Brain pericyte (primary cell): ENCODE measurements around the gene SYNDIG1L.

Experiments
- DNase-seq: peaks from one replicate; pipeline ENCODE4 v3.0.0-alpha.2; 2012; ENCODE audit warnings: low read depth, low spot score

Gene SYNDIG1L

DNA sequence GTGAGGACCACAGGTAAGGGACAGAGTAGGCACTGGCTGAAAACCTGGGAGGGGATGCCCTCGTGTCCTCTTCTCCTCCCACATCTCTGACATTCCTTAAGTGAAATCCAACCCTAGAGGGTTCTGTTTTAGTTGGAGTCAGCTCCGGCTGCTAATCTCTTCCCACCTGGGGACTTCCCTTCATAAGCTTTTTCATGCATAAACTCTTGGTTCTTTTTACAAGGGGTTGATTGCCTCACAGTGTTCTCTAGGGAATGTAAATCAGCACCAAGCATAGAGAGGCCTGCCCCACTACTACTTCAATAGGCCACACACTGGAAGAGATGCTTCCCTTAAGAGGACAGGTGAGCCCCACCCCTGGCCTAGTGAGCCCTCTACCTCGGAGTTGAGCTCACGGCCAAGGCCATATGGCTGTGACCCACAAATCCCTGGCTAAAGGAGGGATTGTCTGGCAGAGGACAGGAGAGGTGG lies 3.2 kb upstream of the SYNDIG1L start:
- DNase-seq: no peak

DNA sequence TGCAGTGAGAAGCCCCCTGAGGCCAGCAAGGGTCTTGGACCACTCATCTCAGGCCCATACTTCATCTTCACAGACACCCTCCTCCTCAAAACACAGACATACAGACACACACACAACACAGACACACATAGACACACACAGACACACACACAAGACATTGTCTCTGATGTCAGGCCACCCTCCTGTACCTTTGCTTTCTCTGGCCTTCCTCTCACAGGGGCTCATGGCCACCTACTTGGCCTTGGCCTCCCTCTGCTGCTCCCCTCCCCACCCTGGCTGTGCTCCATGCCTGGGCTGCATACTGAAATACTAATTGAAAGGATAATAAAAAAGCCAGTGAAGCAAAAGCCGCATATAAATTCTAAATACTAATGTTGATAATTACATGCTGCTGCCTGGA lies 1.6 kb upstream of the SYNDIG1L start:
- no peak for DNase-seq

DNA sequence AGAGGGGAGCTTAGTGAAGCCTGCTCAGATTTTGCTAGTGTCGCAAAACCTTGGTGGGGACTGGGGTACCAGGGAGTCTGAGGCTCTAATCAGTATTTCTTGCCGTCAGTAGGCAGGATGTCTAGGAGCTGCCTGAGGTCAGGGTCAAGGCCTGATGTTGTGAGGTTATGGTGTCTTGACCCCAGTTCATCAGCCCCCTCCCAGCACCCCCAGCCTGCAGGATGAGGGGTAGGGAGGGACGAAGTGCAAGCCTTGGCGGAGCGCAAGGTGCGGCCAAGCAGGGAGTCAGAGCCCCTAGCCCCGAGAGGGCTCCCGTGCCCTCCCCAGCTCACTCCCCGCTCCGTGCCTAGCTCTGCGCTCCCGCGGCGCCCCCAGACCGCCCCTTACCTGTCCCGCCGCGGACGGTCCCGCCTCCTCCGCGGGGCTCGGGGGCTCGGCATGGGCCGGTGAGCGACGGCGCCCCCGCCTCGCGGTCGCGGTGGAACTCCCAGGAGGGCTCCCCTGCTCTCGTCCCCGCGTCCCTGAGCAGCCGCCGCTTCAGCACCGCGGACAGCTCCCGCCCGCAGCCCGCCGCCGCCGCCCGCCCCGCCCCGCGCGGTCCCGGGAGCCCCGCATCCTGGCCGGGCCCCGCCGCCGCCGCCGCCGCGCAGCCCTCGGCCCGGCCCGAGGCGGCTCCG lies 347 bp downstream of the SYNDIG1L start:
- DNase-seq: no peak

DNA sequence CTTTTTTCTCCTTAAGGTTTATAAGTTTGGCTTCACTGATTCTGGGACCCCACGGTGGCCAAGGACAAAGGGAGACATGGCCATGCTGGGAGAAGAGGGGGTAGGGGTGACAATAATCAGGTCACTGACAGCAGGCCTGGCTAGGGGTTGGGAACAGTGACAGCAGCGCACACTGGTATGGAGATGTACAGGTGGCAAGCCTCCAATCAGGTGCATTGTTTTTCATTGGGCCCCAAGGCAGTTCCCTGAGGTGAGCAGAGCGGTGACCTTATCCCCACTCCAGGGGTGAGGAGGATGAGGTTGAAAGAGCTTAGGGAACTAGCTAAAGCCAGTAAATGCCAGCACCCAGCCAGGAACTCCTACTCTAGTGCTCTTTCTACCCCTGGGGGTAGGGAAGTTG lies 1.4 kb downstream of the SYNDIG1L start:
- no peak for DNase-seq

DNA sequence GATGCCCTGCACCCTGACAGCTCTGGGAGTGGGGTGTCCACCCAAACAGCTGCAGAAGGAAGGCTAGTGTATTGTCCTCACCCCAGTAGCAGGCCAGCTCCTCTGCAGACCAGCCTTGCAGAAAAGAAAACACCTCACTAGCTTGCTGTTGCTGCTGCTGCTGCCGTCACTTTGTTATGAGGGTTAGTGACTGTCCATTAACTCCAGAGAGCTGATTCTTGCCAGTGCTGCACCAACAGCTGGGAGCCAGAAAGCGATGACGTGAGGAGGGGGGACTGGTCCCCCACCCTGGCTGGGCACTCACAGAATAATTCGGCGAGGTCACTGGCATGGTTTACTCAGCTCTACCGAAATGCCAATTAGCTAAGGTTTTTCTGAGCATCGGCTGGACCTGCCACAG lies 2.8 kb downstream of the SYNDIG1L start:
- DNase-seq: no peak

DNA sequence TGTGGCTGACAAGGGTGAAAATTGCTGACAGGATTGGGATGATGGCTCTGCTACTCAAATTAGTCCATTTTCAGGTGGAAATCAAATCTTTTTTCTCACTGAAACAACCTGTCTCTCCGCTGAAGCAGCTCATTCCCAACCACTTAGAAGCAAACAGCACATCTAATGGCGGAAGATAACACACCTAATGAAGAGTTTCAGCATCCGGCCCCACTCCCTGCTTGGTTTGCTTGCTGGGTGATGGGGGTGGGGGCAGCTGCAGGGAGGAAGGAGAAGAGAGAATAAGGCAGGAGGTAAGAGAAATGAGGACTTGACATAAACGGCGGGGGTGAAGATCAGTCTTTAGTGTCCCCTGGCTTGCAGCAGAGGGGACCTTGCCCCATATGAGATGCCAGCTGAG lies 4.0 kb downstream of the SYNDIG1L start:
- DNase-seq: no peak

DNA sequence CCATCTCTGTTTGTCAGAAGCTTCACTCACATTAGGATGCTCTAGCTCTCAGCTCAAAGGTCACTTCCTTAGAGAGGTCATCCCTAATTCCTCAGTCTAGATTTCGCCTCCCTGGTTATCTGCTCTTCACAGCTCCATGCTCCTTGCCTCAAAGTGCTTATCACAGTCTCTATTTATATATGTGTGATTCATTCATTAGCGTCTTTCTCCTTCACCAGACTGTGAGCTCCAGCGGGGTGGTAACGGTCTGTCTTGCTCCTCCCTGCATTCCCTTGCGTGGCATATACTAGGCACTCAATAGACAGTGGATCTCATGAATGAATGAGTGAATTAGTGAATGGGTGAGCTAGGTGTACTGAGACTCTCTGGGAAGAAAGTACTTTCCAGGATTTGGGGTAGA lies 6.9 kb downstream of the SYNDIG1L start:
- DNase-seq: no peak

DNA sequence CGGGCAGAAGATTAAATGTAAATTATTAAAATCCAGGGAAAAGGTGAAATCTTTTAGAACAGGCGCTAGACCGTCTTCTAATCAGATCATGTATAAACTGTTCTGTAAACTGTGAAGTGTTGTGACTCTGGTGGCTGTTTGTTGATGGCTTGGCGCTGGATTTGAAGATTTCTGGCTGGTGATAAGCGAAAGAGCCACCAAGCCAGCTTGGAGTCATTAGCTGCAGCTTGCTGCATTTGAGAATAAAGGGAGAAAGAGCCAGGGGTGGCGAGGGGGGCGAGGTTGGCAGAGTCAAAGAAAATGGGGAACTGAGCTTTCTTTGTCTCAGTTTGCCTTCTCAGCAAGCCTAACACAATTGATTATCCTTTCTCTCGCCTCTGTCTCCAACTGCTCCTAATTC lies 8.0 kb downstream of the SYNDIG1L start:
- DNase-seq: no peak

DNA sequence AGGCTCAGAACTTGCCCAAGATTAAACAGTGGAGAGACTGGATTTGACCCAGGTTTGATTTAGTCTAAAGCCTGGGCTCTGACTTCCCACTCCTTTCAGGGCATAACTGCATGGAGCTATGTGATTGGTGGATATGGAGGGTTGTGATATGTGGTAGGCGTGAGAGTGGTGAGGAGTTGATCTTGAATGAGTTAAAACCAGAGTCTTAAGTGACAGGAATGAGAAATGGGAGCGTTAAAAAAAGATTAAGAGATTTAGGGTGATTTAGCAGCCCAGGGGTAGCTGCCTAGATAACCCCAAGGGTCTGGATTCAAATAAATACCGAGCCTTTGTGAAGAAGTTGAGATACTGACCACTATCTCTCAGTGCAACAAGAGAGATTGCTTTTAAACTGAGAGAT lies 8.4 kb downstream of the SYNDIG1L start:
- no peak for DNase-seq

DNA sequence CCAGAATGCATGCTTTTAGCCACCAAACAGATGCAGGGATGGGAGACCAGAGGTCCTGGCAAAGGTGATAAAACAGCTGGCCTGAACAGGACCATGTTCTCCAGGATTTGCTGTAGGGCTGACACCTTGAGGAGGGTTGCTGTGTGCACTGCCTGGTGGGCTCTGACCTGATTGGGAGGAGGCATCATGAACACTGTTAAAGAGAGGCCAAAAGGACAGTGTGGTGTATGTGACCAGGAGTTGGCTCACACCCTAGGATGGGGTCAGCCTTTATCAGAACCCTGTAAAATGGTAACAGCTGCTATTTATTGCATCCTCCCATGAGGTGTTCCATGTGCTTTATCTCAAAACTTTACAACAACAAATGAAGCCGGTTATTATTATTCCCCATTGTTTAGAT lies 8.8 kb downstream of the SYNDIG1L start:
- no peak for DNase-seq

DNA sequence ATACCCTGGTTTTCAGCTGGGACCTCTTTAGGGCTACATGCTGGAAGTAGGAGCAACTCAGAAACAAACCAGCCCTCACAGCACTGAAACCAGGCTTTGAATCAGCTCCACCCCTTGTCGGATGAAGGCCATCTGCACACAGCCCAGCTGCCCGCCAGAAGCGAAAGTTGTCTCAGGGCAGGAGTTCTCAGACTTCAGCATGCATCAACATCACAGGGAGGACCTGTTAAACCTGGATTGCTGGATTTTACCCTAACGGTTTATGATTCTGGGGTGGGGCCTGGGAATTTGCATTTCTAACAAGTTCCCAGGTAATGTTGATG lies 10.9 kb downstream of the SYNDIG1L start:
- DNase-seq: no peak

DNA sequence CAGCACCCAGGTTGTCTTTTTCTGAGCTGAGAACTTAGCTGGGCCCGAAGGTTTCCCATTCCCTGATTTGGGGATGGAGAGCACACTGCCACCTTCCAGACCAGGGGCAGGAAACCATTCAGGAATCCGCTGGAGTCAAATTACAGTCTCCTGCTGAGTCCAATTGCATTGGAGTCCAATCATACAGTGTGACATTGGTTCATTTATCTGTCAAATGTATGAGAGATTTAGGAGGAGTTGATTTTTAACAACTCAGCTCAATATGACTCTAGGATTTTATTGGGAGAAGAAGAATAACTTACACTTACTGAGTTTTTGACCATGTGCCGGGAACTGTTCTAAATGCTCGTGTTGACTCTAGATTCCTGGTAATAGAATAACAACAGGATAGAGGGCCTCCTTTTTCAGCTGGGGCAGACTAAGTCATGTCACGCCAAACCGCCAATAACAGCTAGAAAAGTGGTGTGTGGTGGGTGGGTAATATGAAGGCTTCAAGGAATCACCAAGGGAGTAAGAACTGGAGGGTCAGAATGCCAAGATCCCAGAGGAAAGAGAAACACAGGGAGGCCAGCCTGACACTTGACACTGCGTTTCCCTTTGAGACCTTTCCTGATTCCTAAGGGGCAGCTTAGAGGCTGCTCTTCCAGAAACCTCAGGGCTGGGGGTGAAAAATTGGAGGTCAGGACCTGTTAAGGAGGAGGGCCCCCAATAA lies 11.5 kb downstream of the SYNDIG1L start:
- DNase-seq: no peak

DNA sequence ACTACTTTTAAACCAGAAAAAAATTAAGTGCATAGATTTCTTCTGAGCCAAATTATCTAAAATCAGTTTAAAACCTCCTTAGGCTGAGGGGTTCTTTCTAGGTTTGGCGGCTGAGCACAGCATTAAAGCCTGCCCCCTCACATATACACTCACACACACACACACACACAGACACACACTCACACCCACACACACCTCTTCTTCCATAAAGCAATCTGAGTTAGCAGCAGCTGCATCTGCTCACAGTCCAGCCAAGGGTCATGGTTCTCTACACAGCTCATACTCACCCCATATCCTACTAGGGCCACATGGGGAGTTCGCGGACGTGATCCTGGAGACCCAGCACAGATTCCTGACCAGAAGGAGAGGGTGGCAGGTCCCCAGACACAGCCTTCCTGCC lies 12.4 kb downstream of the SYNDIG1L start:
- no peak for DNase-seq

DNA sequence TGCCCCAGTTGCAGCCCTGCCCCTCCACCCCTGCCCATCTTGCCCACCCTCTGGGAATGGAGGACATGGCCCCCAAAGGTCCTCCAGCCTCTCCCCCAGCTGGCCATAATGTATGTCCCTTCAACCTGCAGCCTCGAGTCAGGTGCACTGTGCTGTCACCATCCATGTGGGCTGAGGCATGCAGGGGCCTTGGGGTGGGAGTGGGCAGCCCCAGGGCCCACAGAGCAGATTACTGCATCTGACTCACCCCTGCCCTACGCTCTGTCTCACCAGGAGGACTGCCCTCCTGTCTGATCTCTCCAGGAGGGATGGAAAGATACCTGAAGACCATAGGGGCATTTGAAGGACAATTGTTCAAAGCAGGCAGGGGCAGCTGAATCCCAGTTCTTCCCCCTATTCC lies 13.3 kb downstream of the SYNDIG1L start:
- DNase-seq: no peak

DNA sequence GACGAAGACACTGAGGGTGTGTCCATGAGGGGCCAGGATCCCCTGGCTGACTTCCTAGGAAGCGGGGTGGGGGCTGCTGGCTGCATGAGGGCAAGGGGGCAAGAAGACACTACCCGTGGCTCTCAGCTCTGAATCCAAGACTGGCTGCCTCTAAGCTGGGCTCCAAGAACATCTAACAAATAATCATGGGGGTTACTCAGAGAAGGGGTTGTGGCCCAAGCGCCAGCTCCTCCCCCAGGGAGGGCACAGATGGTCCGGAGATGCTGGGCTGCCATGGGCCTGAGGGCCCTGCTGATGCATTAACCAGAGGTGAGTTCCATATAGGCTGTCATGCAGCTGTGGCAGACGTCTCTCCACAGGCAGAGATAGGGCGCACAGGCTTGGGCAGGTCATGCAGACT lies 14.3 kb downstream of the SYNDIG1L start:
- no peak for DNase-seq

DNA sequence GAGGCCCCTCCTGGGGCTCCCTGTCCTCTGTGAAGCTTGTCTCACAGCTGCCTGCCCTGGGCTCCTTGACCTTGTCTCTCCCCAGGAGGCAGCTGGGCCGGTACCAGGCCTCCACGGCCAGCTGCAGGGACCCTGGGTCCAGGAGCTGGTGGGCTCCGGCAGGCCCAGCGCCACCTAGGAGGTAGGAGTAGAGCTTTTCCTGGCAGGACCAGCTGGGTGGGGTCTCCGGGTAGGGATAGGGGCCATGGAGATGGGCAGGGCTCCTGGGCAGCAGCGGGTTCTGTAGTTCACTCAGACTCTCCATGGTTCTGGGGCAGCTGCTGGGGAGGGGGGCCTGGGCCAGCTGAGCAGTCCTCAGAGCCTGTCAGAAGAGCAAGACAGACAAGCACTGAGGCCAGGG lies 16.6 kb downstream of the SYNDIG1L start:
- no peak for DNase-seq

DNA sequence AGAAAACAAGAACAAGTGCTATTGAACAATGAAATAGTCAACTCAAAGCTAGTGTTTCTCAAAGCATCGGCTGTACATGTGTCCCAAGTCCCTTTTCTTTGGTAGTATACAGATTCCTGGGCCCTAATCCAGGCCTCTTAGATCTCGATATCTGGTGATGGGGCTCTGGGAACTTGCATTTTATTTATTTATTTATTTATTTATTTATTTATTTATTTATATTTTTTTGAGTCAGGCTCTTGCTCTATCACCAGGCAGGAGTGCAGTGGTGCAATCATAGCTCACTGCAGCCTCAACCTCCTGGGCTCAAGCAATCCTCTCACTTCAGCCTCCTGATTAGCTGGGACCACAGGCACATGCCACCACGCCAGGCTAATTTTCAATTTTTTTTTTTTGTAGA lies 17.1 kb downstream of the SYNDIG1L start:
- no peak for DNase-seq

DNA sequence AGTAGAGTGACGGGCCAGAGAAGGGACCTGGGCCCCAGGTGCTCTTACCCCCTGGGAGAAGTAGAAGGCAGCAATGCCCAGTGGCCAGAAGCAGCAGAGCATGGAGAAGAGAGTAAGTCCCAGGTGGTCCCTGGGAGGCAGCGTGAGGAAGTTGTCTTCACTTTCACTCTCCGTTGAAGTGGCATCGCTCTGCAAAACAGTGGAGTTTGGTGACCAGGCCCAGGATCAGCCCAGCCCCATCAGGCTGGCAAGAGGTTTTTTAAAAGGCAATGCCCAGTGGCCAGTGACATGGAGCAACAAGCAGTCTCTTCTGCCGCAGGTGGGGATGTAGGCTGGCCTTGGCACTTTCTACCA lies 18.2 kb downstream of the SYNDIG1L start:
- DNase-seq: no peak

DNA sequence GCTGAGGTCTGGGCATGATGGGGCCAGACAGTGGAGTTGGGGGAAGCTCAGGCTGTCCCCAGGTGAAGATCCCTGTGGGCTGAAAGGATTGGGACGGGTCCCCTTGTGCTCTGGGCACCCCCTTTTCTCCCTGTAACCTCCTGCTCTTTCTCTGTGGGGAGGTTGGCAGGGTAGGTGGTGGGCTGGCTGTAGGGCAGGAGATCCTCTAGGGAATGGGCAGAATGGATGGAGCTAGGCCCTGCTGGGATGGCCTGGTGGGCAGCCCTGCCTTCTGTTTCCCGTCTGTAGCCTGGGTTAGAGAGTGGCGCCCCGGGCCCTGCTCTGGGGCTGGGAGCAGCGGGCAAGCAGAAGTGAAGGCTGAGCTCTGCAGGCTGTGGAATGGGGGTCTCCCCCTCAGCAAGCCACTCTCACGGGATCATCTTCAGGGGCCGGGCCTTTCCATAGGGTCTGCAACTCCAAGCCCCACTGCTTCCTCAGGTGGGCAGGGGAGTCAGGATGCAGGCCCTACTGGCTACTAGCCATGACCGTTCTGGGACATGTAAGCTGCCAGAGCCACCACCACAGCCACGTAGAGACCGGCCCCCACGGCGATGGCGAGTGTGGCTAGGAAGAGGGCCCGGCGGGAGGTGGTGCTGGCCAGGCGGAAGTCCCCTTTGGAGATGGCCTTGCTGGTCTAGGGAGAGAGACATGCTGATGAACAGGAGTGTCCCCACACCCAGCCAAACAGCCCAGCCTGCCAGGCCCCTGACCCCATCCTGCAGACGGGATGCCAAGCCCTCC lies 18.8 kb downstream of the SYNDIG1L start:
- DNase-seq: no peak

DNA sequence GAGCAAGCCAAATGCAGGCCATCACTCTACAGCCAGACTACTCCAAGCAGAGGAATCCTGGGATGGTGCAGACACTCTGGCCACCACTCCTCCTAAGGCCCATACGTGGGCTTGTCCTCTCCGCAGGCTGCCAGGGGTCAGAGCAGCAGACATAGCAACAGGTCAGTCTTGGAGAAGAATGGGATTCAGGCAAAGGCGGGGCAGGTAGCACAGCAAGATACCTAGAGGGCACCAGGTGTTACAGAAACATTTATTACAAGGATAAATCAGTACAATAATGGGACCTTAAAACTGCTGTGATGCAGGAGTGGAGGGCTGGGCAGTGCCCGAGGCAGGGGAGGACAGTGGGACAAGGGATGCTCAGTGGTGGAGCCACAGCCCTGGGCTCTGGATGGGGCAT lies 20.3 kb downstream of the SYNDIG1L start:
- no peak for DNase-seq

DNA sequence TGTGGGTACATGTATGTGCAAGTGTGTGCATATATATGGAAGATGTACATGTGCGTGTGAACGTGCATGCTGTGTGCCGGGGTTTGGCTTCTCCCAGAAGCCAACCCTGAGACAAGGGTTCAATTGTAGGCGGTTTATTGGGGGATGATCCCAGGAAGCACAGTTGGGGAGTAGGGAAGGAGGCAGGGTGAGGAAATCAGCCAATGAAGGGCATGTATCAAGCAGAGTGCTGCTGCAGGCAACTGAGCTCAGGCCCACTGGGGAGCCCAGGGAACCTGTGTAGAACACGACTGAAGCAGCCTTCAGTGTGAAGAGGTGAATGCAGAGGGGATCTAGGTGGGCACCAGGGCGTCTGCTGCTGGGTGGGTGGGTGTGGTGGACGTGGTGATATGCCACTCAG lies 21.6 kb downstream of the SYNDIG1L start:
- DNase-seq: no peak

DNA sequence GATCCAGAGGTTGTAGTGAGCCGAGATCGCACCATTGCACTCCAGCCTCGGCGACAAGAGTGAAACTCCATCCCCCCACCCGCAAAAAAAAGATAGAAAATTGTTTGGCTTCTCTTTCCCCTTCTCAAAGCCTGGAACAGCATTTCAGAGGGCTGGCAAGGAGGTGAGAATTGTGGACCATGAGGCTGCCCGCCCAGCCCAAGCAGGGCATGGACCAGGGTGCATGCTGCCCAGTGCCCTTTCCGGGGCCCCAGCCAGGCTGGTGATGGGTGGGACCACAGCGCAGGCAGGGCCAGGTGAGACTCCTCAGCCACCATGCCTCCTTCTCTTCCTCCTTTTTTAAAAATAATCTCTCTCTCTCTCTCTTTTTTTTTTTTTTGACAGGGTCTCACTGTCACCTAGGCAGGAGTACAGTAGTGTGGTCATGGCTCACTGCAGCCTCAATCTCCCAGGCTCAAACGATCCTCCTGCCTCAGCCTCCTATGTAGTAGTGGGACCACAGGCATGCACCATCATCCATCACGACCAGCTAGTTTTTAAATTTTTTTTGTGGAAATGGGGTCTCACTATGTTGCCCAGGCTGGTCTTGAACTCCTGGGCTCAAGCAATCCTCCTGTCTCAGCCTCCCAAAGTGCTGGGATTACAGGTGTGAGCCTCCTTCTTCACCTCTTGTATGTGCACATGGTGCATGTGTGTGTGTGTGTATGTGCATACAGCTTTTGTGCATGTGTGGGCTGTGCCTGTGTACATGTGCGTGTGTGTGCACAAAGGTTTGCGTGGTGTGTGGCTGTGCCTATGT lies 22.2 kb downstream of the SYNDIG1L start:
- DNase-seq: no peak
